Gastroesophageal sphincter (tissue), 4 donors: ENCODE measurements around the gene TMEM144. TPM values are rescaled to one million over a fixed set of nuclear protein-coding genes. Genes with fewer than 3 reads are reported as not detected.

Experiments used
- ATAC-seq: fragments of 150-250 bp; one replicate; pipeline ENCODE4 v1.9.1; 2016; ENCODE audit warnings: mild to moderate bottlenecking, moderate library complexity
- H3K27ac ChIP-seq, 4 donors: fragments of 200-600 bp; sonication (generic) in 3 of 4; 1 replicate in 3 of 4; 2 replicates in 1 of 4; pipeline ENCODE4 v1.5.1; 2016 to 2019
- H3K27me3 ChIP-seq: fragments of 200-600 bp; sonication (generic); one replicate; pipeline ENCODE4 v1.5.1; 2019
- H3K36me3 ChIP-seq, 2 donors: fragments of 200-600 bp; sonication (generic); one replicate each; pipeline ENCODE4 v1.5.1; 2019; ENCODE audit warnings: control low read depth in 1 of 2
- H3K4me1 ChIP-seq, 3 donors: fragments of 200-600 bp; sonication (generic); 1 replicate in 2 of 3; 2 replicates in 1 of 3; pipeline ENCODE4 v1.5.1; 2016 to 2019; ENCODE audit warnings: control low read depth in 2 of 3
- H3K4me3 ChIP-seq, 2 donors: fragments of 200-600 bp; sonication (generic); one replicate each; pipeline ENCODE4 v1.5.1; 2019; ENCODE audit warnings: mild to moderate bottlenecking in 1 of 2, moderate library complexity in 1 of 2
- H3K9me3 ChIP-seq, 3 donors: fragments of 200-600 bp; sonication (generic); one replicate each; pipeline ENCODE4 v1.5.1; 2017 to 2019; ENCODE audit warnings: control low read depth in 2 of 3
- EP300 ChIP-seq: sonication (generic); formaldehyde crosslinking; IDR thresholded peaks from one replicate; pipeline ENCODE4 v1.6.1; 2017; ENCODE audit warnings: antibody characterized with exemption, mild to moderate bottlenecking
- POLR2A ChIP-seq, 2 donors: fragments of 450-650 bp; IDR thresholded peaks; one replicate each; pipeline ENCODE4 v1.6.1; 2017; ENCODE audit warnings: antibody characterized with exemption in 2 of 2, mild to moderate bottlenecking in 2 of 2, moderate library complexity in 1 of 2
- POLR2AphosphoS5 ChIP-seq: sonication (generic); formaldehyde crosslinking; IDR thresholded peaks from one replicate; pipeline ENCODE4 v1.6.1; 2017; ENCODE audit warnings: antibody characterized with exemption
- WGBS, 2 donors: methylation state at CpG; one replicate each; pipeline ENCODE4 v1.1.5; 2018; ENCODE audit warnings: low coverage in 1 of 2; 5-methylcytosine and 5-hydroxymethylcytosine counted together
- total RNA-seq, 4 donors: library from RNA; depleted of rRNA; stranded (reverse); fragments of >200 nt; gene quantifications; one replicate each; pipeline ENCODE4 v1.1.0, GENCODE V29; 2016
- TF ChIP-seq, protein P1 (sequence below), 4 experiments: fragments of 200-600 bp in 2 of 4; fragments of 450-650 bp in 2 of 4; sonication (generic) in 1 of 4; IDR thresholded peaks; one replicate each; pipeline ENCODE4 v1.5.1; 2017 to 2019; ENCODE audit warnings: antibody characterized with exemption in 4 of 4, mild to moderate bottlenecking in 2 of 4, moderate library complexity in 2 of 4

TMEM144 gene
- total RNA-seq, 4 donors from 2014 or later = 3.9 to 13.4 (median 6.3) TPM

DNA sequence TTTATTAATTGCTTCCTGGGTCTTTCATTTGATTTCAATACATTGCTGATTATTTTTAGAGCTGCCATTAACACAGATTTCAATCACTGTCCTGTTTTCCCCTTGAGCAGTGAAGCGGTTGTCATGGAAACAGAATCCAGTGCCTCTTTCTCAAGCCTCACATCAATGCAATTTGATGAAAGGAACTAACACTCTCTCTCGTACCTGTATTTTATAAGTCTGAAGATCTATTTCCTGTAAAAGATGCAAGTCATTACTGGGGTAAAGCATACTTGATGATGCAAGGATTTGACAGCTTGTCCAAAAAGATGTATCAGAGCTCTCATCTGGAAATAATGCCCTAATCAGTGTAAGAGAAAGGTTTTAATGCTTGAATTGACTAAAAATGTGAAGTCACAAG, 19.6 kb upstream of the TMEM144 start:
- no peak overlapping the region for H3K4me3 ChIP-seq
- no peaks in the 10 kb centered on the region for H3K9me3 ChIP-seq
- no peaks in the 10 kb centered on the region for H3K36me3 ChIP-seq
- no peaks in the 10 kb centered on the region for H3K27me3 ChIP-seq
- no peak for ATAC-seq
- TF ChIP-seq, protein P1, sequence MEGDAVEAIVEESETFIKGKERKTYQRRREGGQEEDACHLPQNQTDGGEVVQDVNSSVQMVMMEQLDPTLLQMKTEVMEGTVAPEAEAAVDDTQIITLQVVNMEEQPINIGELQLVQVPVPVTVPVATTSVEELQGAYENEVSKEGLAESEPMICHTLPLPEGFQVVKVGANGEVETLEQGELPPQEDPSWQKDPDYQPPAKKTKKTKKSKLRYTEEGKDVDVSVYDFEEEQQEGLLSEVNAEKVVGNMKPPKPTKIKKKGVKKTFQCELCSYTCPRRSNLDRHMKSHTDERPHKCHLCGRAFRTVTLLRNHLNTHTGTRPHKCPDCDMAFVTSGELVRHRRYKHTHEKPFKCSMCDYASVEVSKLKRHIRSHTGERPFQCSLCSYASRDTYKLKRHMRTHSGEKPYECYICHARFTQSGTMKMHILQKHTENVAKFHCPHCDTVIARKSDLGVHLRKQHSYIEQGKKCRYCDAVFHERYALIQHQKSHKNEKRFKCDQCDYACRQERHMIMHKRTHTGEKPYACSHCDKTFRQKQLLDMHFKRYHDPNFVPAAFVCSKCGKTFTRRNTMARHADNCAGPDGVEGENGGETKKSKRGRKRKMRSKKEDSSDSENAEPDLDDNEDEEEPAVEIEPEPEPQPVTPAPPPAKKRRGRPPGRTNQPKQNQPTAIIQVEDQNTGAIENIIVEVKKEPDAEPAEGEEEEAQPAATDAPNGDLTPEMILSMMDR (IDR thresholded peaks at IDR 0.05) = no peak
- TF ChIP-seq POLR2A (IDR thresholded peaks at IDR 0.05) (no peak), POLR2AphosphoS5 (no peak), EP300 (no peak)
- WGBS, 2 donors = 80 to 88% methylated on average over 2 of the region's 2 CpGs
- no peak overlapping the region for H3K27ac ChIP-seq
- no peaks in the 10 kb centered on the region for H3K4me1 ChIP-seq

DNA sequence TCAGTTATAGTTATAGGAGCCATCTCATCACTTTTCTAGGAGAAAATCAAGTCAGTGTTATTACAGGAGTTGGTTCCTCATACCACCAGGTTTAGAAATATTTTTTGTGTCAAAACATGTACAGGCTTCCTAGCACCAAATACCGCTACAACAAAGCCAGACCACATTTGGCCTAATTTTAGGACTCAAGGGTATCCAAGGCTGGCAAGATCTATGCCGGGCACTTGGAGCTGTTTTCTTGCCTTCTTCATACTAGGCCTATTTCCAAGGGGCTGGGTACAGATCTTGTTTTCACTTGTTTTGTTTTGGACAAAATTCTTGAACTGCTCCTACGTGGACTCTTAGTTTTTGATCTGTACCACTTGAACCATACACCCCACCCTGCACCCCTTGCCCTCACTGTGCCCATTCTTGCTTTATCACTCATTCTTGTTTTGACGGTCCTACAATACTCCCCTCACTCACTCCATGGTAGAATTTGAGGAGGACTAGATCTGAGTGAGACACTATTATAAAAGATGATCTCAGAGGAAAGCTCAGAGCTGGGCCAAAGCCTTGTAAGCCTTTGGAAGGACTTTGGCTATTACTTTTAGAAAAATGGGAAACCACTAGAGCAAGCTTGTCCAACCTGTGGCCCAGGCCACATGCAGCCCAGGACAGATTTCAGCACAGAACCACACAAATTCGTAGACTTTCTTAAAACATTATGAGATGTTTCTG, 17.7 kb upstream of the TMEM144 start:
- H3K27ac ChIP-seq = no peak overlapping the region
- no peaks in the 10 kb centered on the region for H3K4me1 ChIP-seq
- H3K9me3 ChIP-seq = no peaks in the 10 kb centered on the region
- no peak for ATAC-seq
- no peaks in the 10 kb centered on the region for H3K27me3 ChIP-seq
- no peaks in the 10 kb centered on the region for H3K36me3 ChIP-seq
- no peak for TF ChIP-seq POLR2AphosphoS5
- TF ChIP-seq EP300 = no peak
- TF ChIP-seq POLR2A (IDR thresholded peaks at IDR 0.05) = no peak
- TF ChIP-seq, protein P1 (IDR thresholded peaks at IDR 0.05) = no peak
- H3K4me3 ChIP-seq = no peak overlapping the region
- 79 to 87% methylated on average over 3 to 4 of the region's 5 CpGs for WGBS, 2 donors

DNA sequence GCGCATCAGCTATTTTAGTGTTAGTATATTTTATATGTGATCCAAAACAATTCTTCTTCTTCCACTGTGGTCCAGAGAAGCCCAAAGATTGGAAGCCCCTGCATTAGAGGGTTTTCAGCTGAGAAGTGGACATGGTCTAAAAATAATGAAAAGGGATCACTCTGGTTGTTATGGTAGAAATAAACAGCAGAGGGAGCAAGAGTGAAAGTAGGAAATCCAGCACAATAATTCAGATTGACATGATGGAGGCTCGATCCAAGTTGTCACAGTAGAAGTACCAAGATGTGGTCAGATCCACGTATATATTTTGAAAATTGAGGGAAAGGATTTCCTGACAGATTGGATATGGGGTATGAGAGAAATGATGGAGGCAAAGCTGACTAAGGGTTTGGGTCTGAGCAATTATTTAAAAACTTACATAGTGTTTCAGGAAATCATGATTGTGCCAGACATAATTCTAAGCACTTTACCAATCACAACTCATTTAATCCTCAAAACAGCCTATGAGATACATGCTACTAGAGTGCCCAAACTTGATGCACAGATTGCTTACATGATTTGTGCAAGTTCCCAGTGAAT, 17.0 kb upstream of the TMEM144 start:
- ATAC-seq = peak; percentile 31
- 43 to 47% methylated on average over 3 of the region's 3 CpGs for WGBS, 2 donors
- TF ChIP-seq POLR2AphosphoS5 (no peak), EP300 (no peak), POLR2A (IDR thresholded peaks at IDR 0.05) (no peak)
- TF ChIP-seq, protein P1 (IDR thresholded peaks at IDR 0.05) = peak; percentile 27 to 62 (median 58)
- no peaks in the 10 kb centered on the region for H3K4me1 ChIP-seq
- H3K9me3 ChIP-seq = no peaks in the 10 kb centered on the region
- H3K4me3 ChIP-seq = no peak overlapping the region
- no peaks in the 10 kb centered on the region for H3K36me3 ChIP-seq
- H3K27ac ChIP-seq = no peak overlapping the region
- no peaks in the 10 kb centered on the region for H3K27me3 ChIP-seq

GRCh38 chr4:158195297-158195696, 15.0 kb upstream of the TMEM144 start:
- no peaks in the 10 kb centered on the region for H3K4me1 ChIP-seq
- no peaks in the 10 kb centered on the region for H3K27me3 ChIP-seq
- no peak for ATAC-seq
- no peaks in the 10 kb centered on the region for H3K9me3 ChIP-seq
- H3K4me3 ChIP-seq = no peak overlapping the region
- H3K27ac ChIP-seq = no peak overlapping the region
- no peaks in the 10 kb centered on the region for H3K36me3 ChIP-seq
- 88 to 100% methylated on average over 1 of the region's 1 CpG for WGBS, 2 donors
- TF ChIP-seq EP300 (no peak), POLR2A (IDR thresholded peaks at IDR 0.05) (no peak), POLR2AphosphoS5 (no peak)
- TF ChIP-seq, protein P1 (IDR thresholded peaks at IDR 0.05) = no peak
